Nephron (organoid): ENCODE measurements around the gene SPATA46.

Source experiments
- H3K27ac Mint-ChIP-seq, 3 experiments: 2 replicates each; pipeline ENCODE4 v1.8.0; 2020; ENCODE audit warnings: mixed read lengths in 3 of 3, mild to moderate bottlenecking in 2 of 3, moderate library complexity in 1 of 3
- H3K27me3 Mint-ChIP-seq: 2 replicates; pipeline ENCODE4 v1.8.0; 2021; ENCODE audit warnings: low read depth, mild to moderate bottlenecking, moderate library complexity, mixed read lengths
- H3K36me3 Mint-ChIP-seq: 2 replicates; pipeline ENCODE4 v1.8.0; 2020; ENCODE audit warnings: low read depth, mixed read lengths
- H3K4me1 Mint-ChIP-seq: 2 replicates; pipeline ENCODE4 v1.8.0; 2020; ENCODE audit warnings: mixed read lengths
- H3K4me3 Mint-ChIP-seq, 3 experiments: 2 replicates each; pipeline ENCODE4 v1.8.0; 2020; ENCODE audit warnings: mild to moderate bottlenecking in 3 of 3, mixed read lengths in 3 of 3, moderate library complexity in 2 of 3
- H3K9me3 Mint-ChIP-seq: 2 replicates; pipeline ENCODE4 v1.8.0; 2020; ENCODE audit warnings: mixed read lengths
- CTCF ChIP-seq, 3 experiments: fragments of 200-600 bp; sonication (generic); IDR thresholded peaks; one replicate each; pipeline ENCODE4 v1.5.0; 2021; ENCODE audit warnings: antibody characterized with exemption in 3 of 3; ENCODE audit not compliant: unreplicated experiment in 3 of 3

SPATA46 gene

GRCh38 chr1:162360237-162360873 lies 16.3 kb downstream of the SPATA46 start:
- TF ChIP-seq CTCF (IDR thresholded peaks at IDR 0.05; ENCODE audit: unreplicated experiment in 3 of 3), result no peak
- H3K9me3 Mint-ChIP-seq, result no peaks in the 10 kb centered on the region
- peaks cover 11% of the 10 kb centered on the region for H3K36me3 Mint-ChIP-seq
- H3K4me3 Mint-ChIP-seq, result no peak overlapping the region
- H3K27ac Mint-ChIP-seq, result no peak overlapping the region
- H3K4me1 Mint-ChIP-seq, result peaks cover 11% of the 10 kb centered on the region
- peaks cover 5% of the 10 kb centered on the region for H3K27me3 Mint-ChIP-seq

GRCh38 chr1:162359523-162360236 lies 17.0 kb downstream of the SPATA46 start:
- TF ChIP-seq CTCF (IDR thresholded peaks at IDR 0.05; ENCODE audit: unreplicated experiment in 3 of 3), result no peak
- Mint-ChIP-seq H3K36me3 (peaks cover 11% of the 10 kb centered on the region), H3K4me3 (no peak overlapping the region), H3K4me1 (peaks cover 8% of the 10 kb centered on the region), H3K27me3 (peaks cover 5% of the 10 kb centered on the region), H3K9me3 (no peaks in the 10 kb centered on the region), H3K27ac (no peak overlapping the region)

- Mint-ChIP-seq H3K27ac (no peak overlapping the region), H3K4me3 (no peak overlapping the region), H3K27me3 (peaks cover 5% of the 10 kb centered on the region), H3K36me3 (peaks cover 11% of the 10 kb centered on the region), H3K4me1 (peaks cover under 1% of the 10 kb centered on the region), H3K9me3 (no peaks in the 10 kb centered on the region)
- no peak for TF ChIP-seq CTCF (IDR thresholded peaks at IDR 0.05; ENCODE audit: unreplicated experiment in 3 of 3)
These were observed 17.7 kb downstream of the SPATA46 start for GRCh38 chr1:162358928-162359327.

- no peaks in the 10 kb centered on the region for H3K9me3 Mint-ChIP-seq
- no peak overlapping the region for H3K4me3 Mint-ChIP-seq
- peaks cover 5% of the 10 kb centered on the region for H3K4me1 Mint-ChIP-seq
- TF ChIP-seq CTCF (IDR thresholded peaks at IDR 0.05; ENCODE audit: unreplicated experiment in 3 of 3), result peak in 2 of 3 experiments; percentile 11 to 41
- peak overlapping the region in 1 of 3 experiments; percentile 41 for H3K27ac Mint-ChIP-seq
- H3K27me3 Mint-ChIP-seq, result peaks cover 5% of the 10 kb centered on the region
- peaks cover 11% of the 10 kb centered on the region for H3K36me3 Mint-ChIP-seq
These were observed 18.9 kb downstream of the SPATA46 start for GRCh38 chr1:162357681-162358266.

- no peaks in the 10 kb centered on the region for H3K27me3 Mint-ChIP-seq
- H3K27ac Mint-ChIP-seq, result peak overlapping the region in 2 of 3 experiments; percentile 2 to 14
- TF ChIP-seq CTCF (IDR thresholded peaks at IDR 0.05; ENCODE audit: unreplicated experiment in 3 of 3), result no peak
- H3K4me1 Mint-ChIP-seq, result peaks cover 18% of the 10 kb centered on the region
- peaks cover 18% of the 10 kb centered on the region for H3K36me3 Mint-ChIP-seq
- no peak overlapping the region for H3K4me3 Mint-ChIP-seq
- no peaks in the 10 kb centered on the region for H3K9me3 Mint-ChIP-seq
These were observed 23.0 kb downstream of the SPATA46 start for GRCh38 chr1:162353702-162354101.
